ENCODE results near the gene BNC2.

DNA sequence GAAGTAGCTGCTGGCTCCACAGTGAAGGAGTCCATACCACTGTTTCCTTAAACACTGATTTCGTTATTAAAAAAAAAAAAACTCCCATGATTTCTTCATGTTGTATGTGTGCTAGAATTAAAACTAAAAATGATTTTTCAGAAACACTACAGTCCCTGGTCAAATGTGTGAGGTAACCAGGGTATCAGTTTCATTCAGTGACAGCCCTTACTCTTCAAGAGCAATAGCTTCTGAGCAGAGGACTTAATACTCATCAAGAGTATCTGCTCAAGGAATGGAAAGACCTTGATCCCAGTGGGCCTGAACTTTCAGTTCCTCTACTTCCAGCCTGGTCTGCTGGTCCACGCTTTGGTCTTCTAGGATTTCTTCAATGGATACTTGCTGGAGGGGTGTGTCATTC, 95.1 kb downstream of the BNC2 start:
- TF ChIP-seq FOXM1 (IDR thresholded peaks at IDR 0.05; ENCODE audit: borderline replicate concordance) (no peak), SP1 (IDR thresholded peaks at IDR 0.05) (no peak), PKNOX1 (IDR thresholded peaks at IDR 0.05) (no peak)
